Naive thymus-derived CD4-positive, alpha-beta T cell (primary cell): ENCODE measurements around the gene CMBL. TPM values are rescaled to one million over a fixed set of nuclear protein-coding genes. Genes with fewer than 3 reads are reported as not detected.
A peak's percentile ranks its signal among the peaks of the same experiment; 100 is the strongest.
"Not testable (repeated sequence)": the region's sequence is repeated elsewhere in the genome, so short reads cannot be mapped to it uniquely, and the experiment has no call there.

Experiments
- ATAC-seq: fragments of 150-1000 bp; cut with Tn5 transposase; 2 replicates; pipeline ENCODE4 v1.10.0; 2021; ENCODE audit warnings: mild to moderate bottlenecking, moderate library complexity
- CTCF ChIA-PET: fragments of 350-600 bp; sonication (Branson Sonifier 250); formaldehyde crosslinking; loops from one replicate; lab custom pipeline; 2021; ENCODE audit warnings: antibody characterized with exemption; lab: Charles Lee
- POLR2A ChIA-PET: fragments of 350-600 bp; sonication (Branson Sonifier 250); formaldehyde crosslinking; loops from one replicate; lab custom pipeline; 2021; ENCODE audit warnings: antibody characterized with exemption, inconsistent platforms; lab: Charles Lee
- DNase-seq, 9 donors: peaks; one replicate each; pipeline versions ENCODE4 v3.0.0 to v3.0.0-alpha.2; 2020 to 2022; ENCODE audit warnings: mixed read lengths in 1 of 9
- H3K27ac ChIP-seq: one replicate; pipeline ENCODE4 v1.7.0; 2013; ENCODE audit warnings: mild to moderate bottlenecking, low read depth, low read length, moderate library complexity
- H3K27me3 ChIP-seq, 2 donors: one replicate each; pipeline ENCODE4 v1.7.0; 2013; ENCODE audit warnings: low read length in 2 of 2, mild to moderate bottlenecking in 2 of 2, moderate library complexity in 2 of 2; ENCODE audit not compliant: control insufficient read depth in 2 of 2, insufficient read depth in 2 of 2
- H3K36me3 ChIP-seq, 3 experiments: 1 replicate in 2 of 3; 2 replicates in 1 of 3; pipeline ENCODE4 v1.7.0; 2013; ENCODE audit warnings: low read length in 3 of 3, mild to moderate bottlenecking in 3 of 3, moderate library complexity in 1 of 3; ENCODE audit not compliant: insufficient read depth in 3 of 3, control insufficient read depth in 2 of 3
- H3K4me1 ChIP-seq, 2 donors: one replicate each; pipeline ENCODE4 v1.7.0; 2013; ENCODE audit warnings: low read length in 2 of 2, mild to moderate bottlenecking in 2 of 2, moderate library complexity in 1 of 2; ENCODE audit not compliant: control insufficient read depth in 2 of 2, insufficient read depth in 2 of 2
- H3K4me3 ChIP-seq: 2 replicates; pipeline ENCODE4 v1.7.0; 2013; ENCODE audit warnings: mild to moderate bottlenecking, low read length
- H3K9me3 ChIP-seq, 3 experiments: 1 replicate in 2 of 3; 2 replicates in 1 of 3; pipeline ENCODE4 v1.7.0; 2013; ENCODE audit warnings: low read length in 3 of 3; ENCODE audit not compliant: control insufficient read depth in 2 of 3
- H3K27ac Mint-ChIP-seq, 9 donors: one replicate each; pipeline ENCODE4 v1.8.0; 2020 to 2022; ENCODE audit warnings: mixed read lengths in 9 of 9, mild to moderate bottlenecking in 8 of 9, moderate library complexity in 5 of 9, inconsistent platforms in 2 of 9
- H3K27me3 Mint-ChIP-seq, 5 donors: one replicate each; pipeline ENCODE4 v1.8.0; 2021 to 2022; ENCODE audit warnings: mixed read lengths in 5 of 5, mild to moderate bottlenecking in 1 of 5
- H3K36me3 Mint-ChIP-seq, 5 donors: one replicate each; pipeline ENCODE4 v1.8.0; 2020 to 2022; ENCODE audit warnings: mixed read lengths in 5 of 5, mild to moderate bottlenecking in 3 of 5, inconsistent platforms in 1 of 5
- H3K4me1 Mint-ChIP-seq, 7 donors: one replicate each; pipeline ENCODE4 v1.8.0; 2020 to 2022; ENCODE audit warnings: mixed read lengths in 7 of 7, mild to moderate bottlenecking in 3 of 7, inconsistent platforms in 1 of 7
- H3K4me3 Mint-ChIP-seq, 10 donors: one replicate each; pipeline ENCODE4 v1.8.0; 2020 to 2022; ENCODE audit warnings: mild to moderate bottlenecking in 10 of 10, mixed read lengths in 10 of 10, moderate library complexity in 6 of 10, inconsistent platforms in 2 of 10
- H3K9me3 Mint-ChIP-seq, 11 donors: one replicate each; pipeline ENCODE4 v1.8.0; 2020 to 2022; ENCODE audit warnings: mixed read lengths in 11 of 11, mild to moderate bottlenecking in 4 of 11, inconsistent platforms in 1 of 11, moderate library complexity in 1 of 11
- intact Hi-C, 2 donors: fragments of 100-400 bp; cut with micrococcal nuclease; formaldehyde crosslinking; loops; one replicate each; pipeline ENCODE4 v1.15.1; 2023
- polyA plus RNA-seq, 2 donors: library from polyadenylated mRNA; unstranded; fragments of 300-500 nt; fragmentation: Illumina TruSeq; gene quantifications; one replicate each; pipeline ENCODE4 v1.2.3, GENCODE V29; 2021
- total RNA-seq, 6 experiments: library from RNA in 5 of 6; stranded (reverse) in 5 of 6; gene quantifications; 1 replicate in 5 of 6; 2 replicates in 1 of 6; pipeline ENCODE4 v1.2.3 and lab custom pipeline; 2021 to 2026

CMBL gene
- total and polyA plus RNA-seq, 7 experiments from 2014 or later: 0.21 to 1.8 (median 0.83) TPM

GRCh38 chr5:10310835-10311570 is 3.3 kb upstream of the CMBL start:
- DNase-seq, H3K9me3 ChIP-seq, H3K27ac Mint-ChIP-seq, intact Hi-C loops, H3K36me3 ChIP-seq, ATAC-seq, H3K9me3 Mint-ChIP-seq, H3K27me3 ChIP-seq, H3K4me3 ChIP-seq, H3K27ac ChIP-seq, H3K36me3 Mint-ChIP-seq, CTCF ChIA-PET, H3K4me3 Mint-ChIP-seq, H3K4me1 ChIP-seq: not testable (repeated sequence)
- peaks cover 8 to 32% (median 31%) of the 10 kb centered on the region in 5 donors for H3K27me3 Mint-ChIP-seq
- POLR2A ChIA-PET: interaction anchor here (0.8 kb wide), 1 partner anchor 21 kb away, joined by 4 read pairs; no protein-coding TSS in a partner anchor
- peaks cover 5 to 11% (median 7%) of the 10 kb centered on the region in 7 donors for H3K4me1 Mint-ChIP-seq

DNA sequence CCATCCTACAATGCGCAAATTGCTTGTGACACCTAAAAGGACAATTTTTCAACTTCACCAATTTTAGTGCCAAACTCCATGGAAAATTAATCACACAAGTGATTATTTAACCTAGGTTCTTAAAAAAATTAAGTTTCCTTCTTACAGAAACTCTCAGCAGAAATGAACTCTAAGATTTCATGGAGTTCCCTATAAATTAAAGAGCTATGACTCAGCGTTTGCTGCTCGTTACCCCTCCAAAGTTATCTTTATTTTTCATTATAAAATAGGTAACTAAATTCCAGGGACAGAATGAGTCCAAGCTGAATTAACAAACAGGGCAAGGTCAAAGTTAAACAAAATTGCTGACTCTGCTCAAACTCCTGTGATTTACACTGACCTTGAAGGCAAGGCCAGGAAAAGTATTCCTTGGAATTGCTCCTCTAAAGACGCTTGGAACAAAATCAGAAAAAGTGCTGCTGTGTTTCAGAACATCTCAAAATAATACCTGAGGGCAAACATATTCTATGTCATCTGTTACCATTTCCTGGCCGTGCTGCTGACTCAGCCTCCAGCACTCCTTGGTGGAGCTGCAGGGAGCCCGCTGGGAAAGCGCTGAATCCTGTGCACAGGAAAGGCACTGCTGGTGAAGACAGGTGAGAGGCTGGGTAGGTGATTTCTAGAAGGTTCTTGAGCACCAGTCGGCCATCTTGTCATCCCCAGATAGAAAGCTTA is 2.5 kb upstream of the CMBL start:
- CTCF ChIA-PET: no interaction called here
- peaks cover 0 to 4% (median 0%) of the 10 kb centered on the region in 5 donors for H3K36me3 Mint-ChIP-seq
- ATAC-seq: no peak

DNA sequence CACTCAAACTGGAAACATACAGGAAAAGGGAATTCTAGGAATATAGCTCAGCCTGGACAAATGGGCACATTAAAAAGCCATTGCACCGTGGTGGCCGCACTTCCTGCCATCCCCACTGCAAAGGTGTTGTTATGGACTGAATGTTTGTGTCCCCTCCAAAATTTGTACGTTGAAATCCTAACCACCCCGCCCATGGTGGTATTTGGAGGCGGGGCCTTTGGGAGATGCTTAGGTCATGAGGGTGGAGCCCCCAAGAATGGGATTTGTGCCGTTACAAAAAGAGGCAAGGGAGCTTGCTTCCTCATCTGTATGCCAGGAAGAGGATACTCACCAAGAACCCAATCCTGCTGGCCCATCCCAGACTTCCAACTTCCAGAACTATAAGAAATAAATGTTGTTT is 1.1 kb upstream of the CMBL start:
- no peak for DNase-seq
- H3K4me3 Mint-ChIP-seq: peak overlapping the region in 8 of 10 donors; percentile 31 to 84 (median 58)
- CTCF ChIA-PET: no interaction called here

More for the DNA sequence above, 2.5 kb upstream of the CMBL start:
- peaks cover 5 to 11% (median 7%) of the 10 kb centered on the region in 7 donors for H3K4me1 Mint-ChIP-seq
- DNase-seq: no peak
- POLR2A ChIA-PET: no interaction called here
- peaks cover 12 to 38% (median 32%) of the 10 kb centered on the region in 5 donors for H3K27me3 Mint-ChIP-seq
- H3K4me1 ChIP-seq: no peaks in the 10 kb centered on the region
- no peak overlapping the region for H3K4me3 Mint-ChIP-seq
- intact Hi-C loops: no loop called here
- H3K9me3 Mint-ChIP-seq: no peaks in the 10 kb centered on the region
- H3K27ac Mint-ChIP-seq: no peak overlapping the region
- no peaks in the 10 kb centered on the region for H3K9me3 ChIP-seq
- no peaks in the 10 kb centered on the region for H3K36me3 ChIP-seq
- no peak overlapping the region for H3K4me3 ChIP-seq
- peaks cover 0 to 3% of the 10 kb centered on the region in 2 donors for H3K27me3 ChIP-seq
- H3K27ac ChIP-seq: no peak overlapping the region

DNA sequence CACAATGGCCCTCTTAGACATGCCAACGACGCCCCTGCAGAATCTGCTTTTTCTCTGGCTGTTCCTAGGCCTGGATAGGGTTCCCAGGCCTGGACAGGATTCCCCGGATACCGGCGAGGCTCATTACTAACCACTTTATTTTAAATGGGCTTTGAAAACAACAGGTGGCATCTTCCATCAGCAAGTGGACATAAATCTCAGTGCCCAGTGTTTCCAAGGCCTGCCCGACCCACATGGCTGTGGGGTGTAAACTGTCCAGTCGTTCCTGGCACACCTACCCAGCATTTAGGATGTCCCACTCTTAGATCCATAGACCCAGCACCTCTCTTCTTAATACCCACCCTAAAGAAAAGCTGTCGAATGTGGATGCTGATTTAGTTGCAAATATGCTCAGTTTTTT is 896 bp downstream of the CMBL start:
- peak overlapping the region in 2 of 9 donors; percentile 13 to 87 for H3K27ac Mint-ChIP-seq
- no peaks in the 10 kb centered on the region for H3K9me3 Mint-ChIP-seq
- Histone ChIP-seq H3K4me1 (no peaks in the 10 kb centered on the region), H3K9me3 (no peaks in the 10 kb centered on the region), H3K36me3 (no peaks in the 10 kb centered on the region), H3K4me3 (no peak overlapping the region), H3K27me3 (peaks cover 0 to 3% of the 10 kb centered on the region in 2 donors), H3K27ac (no peak overlapping the region)
- H3K27me3 Mint-ChIP-seq: peaks cover 12 to 43% (median 28%) of the 10 kb centered on the region in 5 donors
- ChIA-PET POLR2A (no interaction called here), CTCF (no interaction called here)
- no peak for DNase-seq
- intact Hi-C loops: loop anchor here in 1 of 2 donors (5.0 kb wide), 2 partner anchors 45 to 135 kb away; partner anchors contain the start of genes MARCHF6 and ROPN1L
- H3K4me1 Mint-ChIP-seq: peaks cover 5 to 11% (median 7%) of the 10 kb centered on the region in 7 donors
- peaks cover 0 to 4% (median 0%) of the 10 kb centered on the region in 5 donors for H3K36me3 Mint-ChIP-seq
- ATAC-seq: no peak
- H3K4me3 Mint-ChIP-seq: peak overlapping the region in 9 of 10 donors; percentile 79 to 89 (median 84)

More for the DNA sequence above, 1.1 kb upstream of the CMBL start:
- Mint-ChIP-seq H3K36me3 (peaks cover 0 to 4% (median 0%) of the 10 kb centered on the region in 5 donors), H3K27me3 (peaks cover 12 to 44% (median 32%) of the 10 kb centered on the region in 5 donors), H3K27ac (no peak overlapping the region), H3K9me3 (no peaks in the 10 kb centered on the region), H3K4me1 (peaks cover 5 to 11% (median 7%) of the 10 kb centered on the region in 7 donors)
- Histone ChIP-seq H3K27me3 (peaks cover 0 to 3% of the 10 kb centered on the region in 2 donors), H3K4me1 (no peaks in the 10 kb centered on the region), H3K9me3 (no peaks in the 10 kb centered on the region), H3K27ac (no peak overlapping the region), H3K4me3 (no peak overlapping the region), H3K36me3 (no peaks in the 10 kb centered on the region)
- POLR2A ChIA-PET: interaction anchor here (0.9 kb wide), 1 partner anchor 44 kb away, joined by 3 read pairs; no protein-coding TSS in a partner anchor
- ATAC-seq: no peak
- intact Hi-C loops: loop anchor here in 1 of 2 donors (5.0 kb wide), 2 partner anchors 43 to 133 kb away; partner anchors contain the start of genes MARCHF6 and ROPN1L

DNA sequence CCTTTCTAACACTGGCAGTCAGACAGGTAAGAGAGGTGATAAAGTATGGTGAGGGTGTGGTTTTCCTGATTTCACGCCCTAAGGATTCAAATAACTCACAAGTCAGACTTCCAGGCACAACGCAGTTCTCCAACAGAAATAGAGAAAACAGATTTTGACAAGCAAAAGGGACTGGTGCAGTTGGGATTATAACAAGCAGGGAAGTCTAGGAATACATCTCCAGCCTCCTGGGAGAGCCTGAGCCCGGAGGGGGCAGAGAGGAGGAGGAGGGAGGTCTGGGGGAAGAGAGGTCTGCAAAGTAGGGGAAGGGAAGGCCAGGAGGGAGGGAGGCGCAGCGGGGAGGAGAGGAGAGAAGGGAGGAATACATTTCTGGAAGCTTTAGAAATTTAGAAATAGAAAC is 1.6 kb downstream of the CMBL start:
- peaks cover 5 to 11% (median 7%) of the 10 kb centered on the region in 7 donors for H3K4me1 Mint-ChIP-seq
- Histone ChIP-seq H3K4me1 (no peaks in the 10 kb centered on the region), H3K27me3 (peaks cover 0 to 3% of the 10 kb centered on the region in 2 donors), H3K9me3 (no peaks in the 10 kb centered on the region), H3K4me3 (no peak overlapping the region), H3K36me3 (no peaks in the 10 kb centered on the region), H3K27ac (no peak overlapping the region)
- intact Hi-C loops: loop anchor here in 1 of 2 donors (5.0 kb wide), 2 partner anchors 46 to 136 kb away; partner anchors contain the start of genes MARCHF6 and ROPN1L
- CTCF ChIA-PET: no interaction called here
- DNase-seq: no peak
- no peaks in the 10 kb centered on the region for H3K9me3 Mint-ChIP-seq
- peaks cover 0 to 3% (median 0%) of the 10 kb centered on the region in 5 donors for H3K36me3 Mint-ChIP-seq
- no peak for ATAC-seq
- H3K27ac Mint-ChIP-seq: no peak overlapping the region
- peaks cover 12 to 43% (median 27%) of the 10 kb centered on the region in 5 donors for H3K27me3 Mint-ChIP-seq
- peak overlapping the region in 5 of 10 donors; percentile 79 to 87 (median 84) for H3K4me3 Mint-ChIP-seq
- POLR2A ChIA-PET: no interaction called here

- POLR2A ChIA-PET: no interaction called here
- peaks cover 5 to 11% (median 7%) of the 10 kb centered on the region in 7 donors for H3K4me1 Mint-ChIP-seq
- no peak for DNase-seq
- no peaks in the 10 kb centered on the region for H3K4me1 ChIP-seq
- no peaks in the 10 kb centered on the region for H3K36me3 ChIP-seq
- no peaks in the 10 kb centered on the region for H3K9me3 ChIP-seq
- peaks cover 0 to 3% of the 10 kb centered on the region in 2 donors for H3K27me3 ChIP-seq
- no peak overlapping the region for H3K27ac Mint-ChIP-seq
- H3K9me3 Mint-ChIP-seq: no peaks in the 10 kb centered on the region
- no peak overlapping the region for H3K4me3 Mint-ChIP-seq
- peaks cover 12 to 41% (median 24%) of the 10 kb centered on the region in 5 donors for H3K27me3 Mint-ChIP-seq
- intact Hi-C loops: loop anchor here in 1 of 2 donors (5.0 kb wide), 2 partner anchors 47 to 137 kb away; partner anchors contain the start of genes MARCHF6 and ROPN1L
- no peak for ATAC-seq
- H3K27ac ChIP-seq: no peak overlapping the region
- CTCF ChIA-PET: no interaction called here
- peaks cover 0 to 2% (median 0%) of the 10 kb centered on the region in 5 donors for H3K36me3 Mint-ChIP-seq
- no peak overlapping the region for H3K4me3 ChIP-seq
Observed at GRCh38 chr5:10304932-10305331, 2.8 kb downstream of the CMBL start.
